HFF-Myc (cell line): Measurements from ENCODE around the gene TRERF1.
"Not testable (repeated sequence)": the region's sequence is repeated elsewhere in the genome, so short reads cannot be mapped to it uniquely, and the experiment has no call there.

Experiments
- DNase-seq: peaks from one replicate; pipeline ENCODE4 v3.0.0-alpha.2; 2011; ENCODE audit warnings: low read depth; ENCODE audit errors: extremely low read depth
- H3K4me3 ChIP-seq: replicated peaks from 2 replicates; pipeline ENCODE4 v1.5.1; 2011; ENCODE audit warnings: low read depth, mild to moderate bottlenecking, control low read depth, low read length
- TF ChIP-seq, protein P1 (sequence below): IDR thresholded peaks from 2 replicates; pipeline ENCODE4 v1.5.1; 2012; ENCODE audit warnings: mild to moderate bottlenecking, low read depth, low read length, control low read depth; ENCODE audit errors: missing control alignments

Gene TRERF1

GRCh38 chr6:42336431-42336830, 115.3 kb downstream of the TRERF1 start:
- no peak overlapping the region for H3K4me3 ChIP-seq
- no peak for DNase-seq
- TF ChIP-seq, protein P1, sequence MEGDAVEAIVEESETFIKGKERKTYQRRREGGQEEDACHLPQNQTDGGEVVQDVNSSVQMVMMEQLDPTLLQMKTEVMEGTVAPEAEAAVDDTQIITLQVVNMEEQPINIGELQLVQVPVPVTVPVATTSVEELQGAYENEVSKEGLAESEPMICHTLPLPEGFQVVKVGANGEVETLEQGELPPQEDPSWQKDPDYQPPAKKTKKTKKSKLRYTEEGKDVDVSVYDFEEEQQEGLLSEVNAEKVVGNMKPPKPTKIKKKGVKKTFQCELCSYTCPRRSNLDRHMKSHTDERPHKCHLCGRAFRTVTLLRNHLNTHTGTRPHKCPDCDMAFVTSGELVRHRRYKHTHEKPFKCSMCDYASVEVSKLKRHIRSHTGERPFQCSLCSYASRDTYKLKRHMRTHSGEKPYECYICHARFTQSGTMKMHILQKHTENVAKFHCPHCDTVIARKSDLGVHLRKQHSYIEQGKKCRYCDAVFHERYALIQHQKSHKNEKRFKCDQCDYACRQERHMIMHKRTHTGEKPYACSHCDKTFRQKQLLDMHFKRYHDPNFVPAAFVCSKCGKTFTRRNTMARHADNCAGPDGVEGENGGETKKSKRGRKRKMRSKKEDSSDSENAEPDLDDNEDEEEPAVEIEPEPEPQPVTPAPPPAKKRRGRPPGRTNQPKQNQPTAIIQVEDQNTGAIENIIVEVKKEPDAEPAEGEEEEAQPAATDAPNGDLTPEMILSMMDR: no peak

GRCh38 chr6:42335896-42336295, 115.8 kb downstream of the TRERF1 start:
- H3K4me3 ChIP-seq: no peak overlapping the region
- peak; percentile 52 for DNase-seq
- TF ChIP-seq, protein P1: no peak

- DNase-seq: no peak
- TF ChIP-seq, protein P1: no peak
- H3K4me3 ChIP-seq: no peak overlapping the region
Measured at GRCh38 chr6:42334870-42335269, 116.9 kb downstream of the TRERF1 start.

- TF ChIP-seq, protein P1: no peak
- no peak overlapping the region for H3K4me3 ChIP-seq
- no peak for DNase-seq
Measured at GRCh38 chr6:42333612-42334011, 118.1 kb downstream of the TRERF1 start.

DNA sequence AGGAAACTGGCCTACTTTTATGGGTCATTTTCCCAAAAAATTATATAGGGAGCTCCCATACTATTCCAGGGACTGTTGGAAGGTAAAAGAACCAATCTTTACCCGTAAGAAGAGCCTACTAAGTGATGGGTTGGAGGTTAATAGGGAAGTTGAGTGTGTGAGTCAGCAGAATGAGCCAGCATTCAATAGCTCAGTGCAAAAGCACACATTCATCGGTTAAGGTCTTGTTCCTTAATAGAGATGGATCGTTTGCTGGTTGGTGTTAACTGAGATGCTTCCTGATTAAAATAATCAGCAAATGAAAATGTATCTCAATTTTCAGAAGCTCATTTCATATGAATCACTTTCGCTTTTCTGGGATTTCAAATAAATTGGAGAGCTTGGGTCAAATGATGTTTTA, 118.8 kb downstream of the TRERF1 start:
- no peak for DNase-seq
- H3K4me3 ChIP-seq: no peak overlapping the region
- TF ChIP-seq, protein P1: no peak

DNA sequence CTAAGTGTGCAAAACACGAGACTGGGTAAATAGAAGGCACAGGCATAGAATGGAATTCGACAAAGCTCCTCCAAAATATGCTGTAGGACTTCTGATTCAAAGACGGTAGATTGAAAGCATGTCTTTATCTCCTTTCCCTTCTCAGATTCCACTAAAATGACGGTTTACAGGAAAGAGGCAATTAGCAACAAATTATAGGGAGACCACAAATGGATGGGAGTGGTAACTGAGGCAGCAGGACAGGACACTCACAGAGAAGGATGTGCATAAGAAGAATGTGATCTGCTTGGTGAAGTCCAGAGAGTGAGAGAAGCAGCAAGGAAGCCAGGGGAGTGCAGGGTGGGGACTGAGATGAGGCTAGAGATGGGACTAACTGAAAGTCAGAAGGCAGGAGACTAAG, 120.7 kb downstream of the TRERF1 start:
- H3K4me3 ChIP-seq: no peak overlapping the region
- DNase-seq: no peak
- TF ChIP-seq, protein P1: no peak

GRCh38 chr6:42326248-42326647, 125.5 kb downstream of the TRERF1 start:
- TF ChIP-seq, protein P1: no peak
- no peak for DNase-seq
- no peak overlapping the region for H3K4me3 ChIP-seq

DNA sequence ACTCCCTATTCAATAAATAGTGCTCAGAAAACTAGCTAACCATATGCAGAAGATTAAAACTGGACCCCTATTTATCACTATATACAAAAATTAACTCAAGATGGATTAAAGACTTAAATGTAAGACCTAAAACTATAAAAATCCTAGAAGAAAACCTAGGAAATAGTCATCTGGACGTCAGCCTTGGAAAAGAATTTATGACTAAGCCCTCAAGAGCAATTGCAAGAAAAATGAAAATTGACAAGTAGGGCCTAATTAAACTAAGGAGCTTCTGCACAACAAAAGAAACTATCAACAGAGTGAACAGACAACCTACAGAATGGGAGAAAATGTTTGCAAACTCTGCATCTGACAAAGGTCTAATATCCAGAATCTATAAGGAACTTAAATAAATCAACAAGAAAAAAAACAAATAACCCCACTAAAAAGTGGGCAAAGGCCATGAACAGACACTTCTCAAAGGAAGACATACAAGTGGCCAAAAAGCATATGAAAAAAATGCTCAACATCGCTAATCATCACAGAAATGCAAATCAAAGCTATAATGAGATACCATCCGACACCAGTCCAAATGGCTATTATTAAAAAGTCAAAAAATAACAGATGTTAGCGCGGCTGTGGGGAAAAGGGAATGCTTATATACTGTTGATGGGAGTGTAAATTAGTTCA, 126.9 kb downstream of the TRERF1 start:
- not testable (repeated sequence) for H3K4me3 ChIP-seq, DNase-seq
